ENCODE data around the gene FBXO34.

FBXO34 gene

DNA sequence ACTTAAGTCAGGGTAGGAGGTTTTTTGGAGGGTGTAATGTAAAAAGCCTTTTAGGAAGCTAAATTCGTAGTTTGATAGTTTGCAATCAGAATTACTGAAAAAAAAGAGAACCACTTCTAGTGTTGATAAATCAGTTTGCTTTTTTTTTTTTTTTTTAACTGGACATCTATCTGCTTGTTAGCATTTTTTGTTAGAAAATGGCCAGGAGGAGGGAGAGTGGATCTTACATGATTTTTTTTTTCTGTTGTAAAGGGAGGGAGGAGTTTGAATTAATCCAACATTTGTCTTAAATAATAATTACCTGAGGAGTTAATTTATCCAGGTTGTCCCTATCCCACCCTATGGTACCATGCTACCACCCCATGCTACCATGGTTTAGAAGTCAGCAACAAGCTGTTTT, 1.2 kb downstream of the FBXO34 start:
- DNase-seq (ENCODE audit: low read depth), result no peak

DNA sequence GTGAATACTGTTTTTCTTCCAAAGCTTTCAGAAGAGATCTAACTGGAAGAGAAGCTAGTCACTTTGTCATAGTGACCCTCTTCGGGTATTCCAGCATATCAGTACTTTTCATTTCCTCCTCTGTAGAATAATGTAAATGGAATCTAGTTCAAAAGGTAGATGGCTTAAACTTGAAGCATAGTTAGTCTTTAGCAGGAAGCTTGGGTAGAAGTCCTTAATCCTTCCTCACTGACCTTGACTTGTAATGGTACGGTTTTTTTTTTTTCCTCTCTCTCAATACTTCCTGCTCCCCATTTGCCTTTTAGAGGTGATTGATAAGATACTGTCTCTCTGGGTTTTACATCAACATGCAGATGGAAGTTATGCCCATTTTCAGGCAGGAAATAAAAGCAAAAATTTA, 1.7 kb downstream of the FBXO34 start:
- DNase-seq (ENCODE audit: low read depth), result no peak

DNA sequence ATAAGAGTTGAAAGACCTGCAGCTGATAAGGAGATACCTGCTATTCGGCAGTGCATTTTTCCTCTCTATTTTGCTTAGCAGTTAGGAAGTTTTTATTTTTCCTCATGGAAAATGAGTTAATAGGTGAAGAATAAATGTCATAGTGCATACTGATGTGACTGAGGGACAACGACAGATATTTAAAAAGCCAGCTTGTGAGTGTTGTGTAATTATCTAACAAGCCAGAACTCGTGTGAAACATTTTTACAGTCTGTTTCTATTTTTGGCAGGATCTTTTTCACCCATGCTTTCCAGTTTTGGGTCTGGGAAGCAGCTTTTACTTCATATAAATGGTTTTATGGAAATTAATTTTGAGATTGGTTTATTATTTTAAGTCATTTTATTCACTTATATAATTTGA, 2.9 kb downstream of the FBXO34 start:
- DNase-seq (ENCODE audit: low read depth), result no peak

DNA sequence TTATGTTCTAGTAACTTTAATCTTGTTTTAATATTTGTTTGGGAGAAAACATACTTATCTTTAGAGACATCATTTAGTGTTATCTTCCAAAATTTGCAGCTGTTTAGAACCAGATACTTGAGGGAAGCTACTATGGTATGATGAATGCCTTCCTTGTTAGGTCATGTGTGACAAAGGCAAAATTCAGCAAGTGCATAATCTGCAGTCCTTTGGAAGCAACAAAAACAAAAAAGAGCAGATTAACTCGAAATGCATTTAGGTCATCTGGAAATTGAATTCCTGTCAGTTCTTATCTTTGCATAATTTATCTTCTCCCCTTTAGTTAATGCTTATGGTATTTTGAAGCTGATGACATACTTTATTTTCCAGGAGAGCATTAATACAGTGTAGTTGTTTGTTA, 3.5 kb downstream of the FBXO34 start:
- peak; percentile 15 for DNase-seq (ENCODE audit: low read depth)

DNA sequence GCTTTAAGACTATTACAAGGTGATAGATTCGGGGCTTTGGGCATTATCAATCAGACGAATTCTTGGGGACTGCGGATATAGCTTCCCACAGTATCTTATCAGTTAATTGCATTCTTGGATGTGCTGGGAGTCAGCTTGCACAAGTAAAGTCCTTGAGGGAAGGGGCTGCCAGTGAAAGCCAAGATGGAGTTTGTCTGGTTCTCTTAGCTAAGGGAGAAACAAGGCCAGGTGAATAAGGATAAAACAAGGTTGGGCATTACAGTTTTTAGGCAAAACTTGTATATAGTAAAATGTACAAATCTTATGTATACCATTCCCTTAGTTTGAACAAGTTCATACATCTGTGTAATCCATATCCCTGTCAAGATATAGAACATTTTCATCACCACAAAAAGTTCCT, 5.5 kb downstream of the FBXO34 start:
- DNase-seq (ENCODE audit: low read depth), result no peak

- DNase-seq (ENCODE audit: low read depth), result no peak
Measured at GRCh38 chr14:55277972-55278740, 6.9 kb downstream of the FBXO34 start.

DNA sequence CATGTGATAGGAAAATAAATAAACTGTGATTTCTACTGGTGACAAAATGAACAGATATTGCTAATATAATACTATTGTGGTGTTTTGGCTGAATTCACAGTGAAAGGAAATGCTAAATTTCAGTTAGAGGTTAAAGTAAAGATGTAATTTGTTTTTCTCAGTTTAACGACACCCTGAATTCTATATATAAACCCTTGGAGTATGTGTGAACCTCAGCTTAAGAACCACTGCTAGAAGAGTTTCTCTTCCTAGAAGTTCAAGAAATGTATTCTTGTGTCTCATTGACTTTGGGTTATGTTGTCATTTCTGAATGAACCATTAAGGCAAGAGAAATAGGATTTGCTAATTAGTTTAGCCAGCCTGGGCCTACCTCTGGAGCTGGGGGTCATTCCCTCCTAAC, 8.2 kb downstream of the FBXO34 start:
- no peak for DNase-seq (ENCODE audit: low read depth)

DNA sequence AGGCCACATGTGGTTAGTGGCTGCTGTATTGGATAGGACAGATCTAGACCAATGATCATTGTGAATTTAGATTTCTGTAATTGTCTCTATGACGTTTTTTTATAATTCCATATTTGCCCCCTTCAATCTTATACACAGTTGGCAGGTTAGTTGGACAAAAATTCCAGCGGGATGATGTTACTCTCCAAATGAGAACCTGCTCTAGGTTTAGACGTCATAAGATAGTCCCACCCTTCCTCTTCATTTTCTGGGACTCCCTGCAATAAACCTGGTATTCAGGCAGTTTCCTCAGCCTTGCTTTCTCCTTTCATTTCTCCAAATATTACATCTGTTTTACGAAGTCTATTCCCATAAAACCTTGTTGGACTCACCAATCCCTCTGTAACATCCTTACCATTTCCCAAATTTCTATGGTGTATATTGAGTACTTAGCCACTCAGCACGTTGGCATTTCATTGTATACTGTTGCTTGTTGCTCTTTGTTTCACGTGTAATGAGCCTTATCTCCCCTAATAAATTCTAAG, 10.2 kb downstream of the FBXO34 start:
- DNase-seq (ENCODE audit: low read depth), result no peak

DNA sequence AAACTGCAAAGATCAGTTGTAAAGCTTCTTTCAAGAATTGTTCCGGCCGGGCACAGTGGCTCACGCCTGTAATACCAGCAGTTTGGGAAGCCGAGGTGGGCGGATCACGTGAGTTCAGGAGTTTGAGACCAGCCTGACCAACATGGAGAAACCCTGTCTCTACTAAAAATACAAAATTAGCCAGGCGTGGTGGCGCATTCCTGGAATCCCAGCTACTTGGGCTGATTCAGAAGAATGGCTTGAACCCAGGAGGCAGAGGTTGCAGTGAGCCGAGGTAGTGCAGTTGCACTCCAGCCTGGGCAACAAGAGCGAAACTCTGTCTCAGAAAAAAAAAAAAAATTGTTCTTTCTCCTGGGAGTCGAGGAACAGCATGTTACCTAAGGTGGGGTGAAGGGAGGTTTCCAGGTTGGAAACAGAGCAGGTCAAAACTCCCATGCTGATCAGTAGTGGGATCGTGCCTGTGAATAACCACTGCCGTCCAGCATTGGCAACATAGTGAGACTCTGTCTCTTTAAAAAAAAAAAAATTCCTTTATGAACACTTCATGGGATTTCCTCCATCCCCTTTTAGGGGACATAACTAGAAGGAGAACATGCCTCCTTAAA, 13.9 kb downstream of the FBXO34 start:
- no peak for DNase-seq (ENCODE audit: low read depth)

GRCh38 chr14:55288439-55288838, 17.2 kb downstream of the FBXO34 start:
- no peak for DNase-seq (ENCODE audit: low read depth)

DNA sequence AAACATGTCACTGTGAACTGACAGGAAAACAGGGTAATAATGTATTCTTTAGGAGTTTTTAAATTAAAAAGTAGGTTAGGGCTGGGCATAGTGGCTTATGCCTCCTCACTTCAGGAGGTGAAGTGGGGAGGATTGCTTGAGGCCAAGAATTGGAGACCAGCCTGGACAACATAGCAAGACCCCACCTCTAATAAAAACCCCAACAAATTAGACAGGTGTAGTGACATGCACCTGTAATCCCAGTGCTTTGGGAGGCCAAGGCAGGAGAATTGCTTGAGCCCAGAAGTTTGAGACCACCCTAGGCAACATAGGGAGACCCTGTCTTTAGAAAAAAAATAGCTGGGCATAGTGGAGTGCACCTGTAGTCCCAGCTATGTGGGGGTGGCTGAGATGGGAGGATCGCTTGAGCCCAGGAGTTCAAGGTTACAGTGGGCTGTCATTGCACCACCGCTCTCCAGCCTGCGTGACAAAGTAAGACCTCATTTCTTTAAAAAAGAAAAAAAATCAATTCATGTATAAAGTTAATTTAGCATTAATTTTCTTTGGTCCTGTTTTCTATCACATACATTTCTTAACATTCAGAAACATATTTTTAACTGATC, 20.4 kb downstream of the FBXO34 start:
- DNase-seq (ENCODE audit: low read depth), result no peak

DNA sequence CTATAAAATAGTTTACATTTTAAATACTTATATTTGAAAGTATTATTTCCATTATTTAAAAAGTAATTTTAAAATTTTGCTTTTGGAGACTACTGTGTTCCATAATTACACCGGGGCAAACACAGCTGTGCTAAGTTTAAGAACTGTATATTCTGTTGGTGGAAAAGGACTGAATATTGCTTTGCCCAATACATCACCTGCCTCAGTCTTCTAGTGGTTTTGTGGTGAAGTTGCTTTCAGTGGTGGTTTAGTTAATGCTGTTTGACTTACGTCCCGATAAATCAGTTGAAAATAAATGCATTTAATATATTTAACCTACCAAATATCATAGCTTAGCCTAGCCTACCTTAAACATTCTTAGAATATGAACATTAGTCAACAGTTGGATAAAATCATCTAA, 23.4 kb downstream of the FBXO34 start:
- DNase-seq (ENCODE audit: low read depth), result no peak

- DNase-seq (ENCODE audit: low read depth), result no peak
Measured at GRCh38 chr14:55297611-55298499, 26.6 kb downstream of the FBXO34 start.

DNA sequence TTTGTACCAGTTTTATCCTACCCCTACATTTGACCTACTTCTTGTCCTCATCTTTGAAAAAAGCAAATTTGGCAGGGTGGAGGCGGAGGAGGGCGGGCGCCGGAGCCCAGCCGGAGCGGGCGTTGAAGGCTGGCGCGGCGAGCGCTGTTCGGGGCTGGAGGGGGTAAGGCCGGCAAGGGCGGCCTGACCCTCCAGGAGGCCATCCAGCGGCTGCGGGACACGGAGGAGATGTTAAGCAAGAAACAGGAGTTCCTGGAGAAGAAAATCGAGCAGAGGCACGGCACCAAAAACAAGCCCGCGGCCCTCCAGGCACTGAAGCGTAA, 27.2 kb downstream of the FBXO34 start:
- DNase-seq (ENCODE audit: low read depth), result no peak

GRCh38 chr14:55301437-55302121, 30.4 kb downstream of the FBXO34 start:
- DNase-seq (ENCODE audit: low read depth), result peak; percentile 31

GRCh38 chr14:55302367-55303124, 31.3 kb downstream of the FBXO34 start:
- no peak for DNase-seq (ENCODE audit: low read depth)

DNA sequence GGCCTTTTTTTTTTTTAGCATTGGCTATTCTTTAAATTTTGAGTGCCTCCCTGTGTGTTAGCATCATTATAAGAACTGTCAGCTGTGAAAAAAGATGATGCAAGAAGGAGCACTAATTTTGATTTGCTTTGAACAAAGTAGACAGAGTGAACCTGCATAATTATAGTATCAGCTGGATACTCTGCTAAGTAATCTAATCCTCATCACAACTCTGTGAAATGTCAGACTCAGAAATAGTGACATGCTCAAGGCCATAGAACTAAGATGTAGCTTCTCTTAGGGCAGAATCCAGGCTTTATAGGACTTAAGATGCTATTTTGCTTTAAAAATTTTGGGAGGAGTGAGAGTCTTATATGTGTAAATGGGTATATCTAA, 31.9 kb downstream of the FBXO34 start:
- no peak for DNase-seq (ENCODE audit: low read depth)

DNA sequence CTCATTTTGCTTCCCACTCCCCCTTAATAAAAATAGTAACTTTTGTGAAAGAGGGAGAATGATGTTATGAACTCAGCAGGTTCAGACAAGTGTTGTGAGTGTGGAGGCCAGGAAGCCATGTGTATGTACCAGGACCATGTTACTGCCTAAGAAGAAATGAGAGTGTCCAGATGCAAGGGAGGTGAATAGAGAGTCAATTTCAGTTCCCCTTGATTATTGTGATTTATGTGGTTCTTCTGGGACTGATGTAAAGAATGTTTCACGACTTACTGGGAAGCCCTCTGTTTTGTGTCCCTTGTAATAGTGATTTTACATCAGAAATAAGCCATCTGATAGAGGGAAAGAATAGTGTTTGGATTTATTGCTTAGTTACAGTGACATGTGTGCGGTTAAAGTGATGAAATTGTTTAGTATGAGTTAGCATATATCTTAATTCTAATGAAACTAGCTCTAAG, 32.5 kb downstream of the FBXO34 start:
- DNase-seq (ENCODE audit: low read depth), result peak; percentile 11

DNA sequence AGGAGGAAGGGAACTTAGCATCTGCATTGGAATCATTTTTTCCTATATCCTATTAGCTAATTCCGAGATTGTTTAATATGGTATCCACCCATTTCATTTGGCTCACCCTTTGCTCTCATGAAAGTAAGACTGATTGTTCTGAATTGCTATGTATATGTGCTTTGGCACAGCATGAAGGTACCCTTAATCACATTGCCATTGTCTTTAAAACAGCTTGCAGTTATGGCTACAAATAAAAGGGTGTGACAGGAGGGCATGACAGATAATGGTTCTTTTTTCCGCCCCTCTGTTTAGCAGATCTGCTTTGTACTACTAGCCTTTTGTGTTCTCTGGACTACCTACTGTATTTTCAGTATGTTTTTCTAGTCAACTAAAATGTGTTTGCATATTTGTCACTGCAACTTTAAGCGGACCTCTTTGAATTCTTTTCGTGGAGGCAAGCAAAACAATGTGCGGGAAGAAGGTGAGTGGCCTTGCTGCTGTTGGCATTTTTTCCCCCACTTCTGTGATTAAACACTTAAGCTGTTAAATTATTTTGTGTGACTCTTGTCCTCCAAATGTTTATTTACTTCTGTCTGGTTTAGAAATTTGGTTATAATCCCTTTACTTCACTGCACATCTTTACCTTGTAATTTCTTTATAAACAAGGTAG, 35.8 kb downstream of the FBXO34 start:
- DNase-seq (ENCODE audit: low read depth), result no peak

DNA sequence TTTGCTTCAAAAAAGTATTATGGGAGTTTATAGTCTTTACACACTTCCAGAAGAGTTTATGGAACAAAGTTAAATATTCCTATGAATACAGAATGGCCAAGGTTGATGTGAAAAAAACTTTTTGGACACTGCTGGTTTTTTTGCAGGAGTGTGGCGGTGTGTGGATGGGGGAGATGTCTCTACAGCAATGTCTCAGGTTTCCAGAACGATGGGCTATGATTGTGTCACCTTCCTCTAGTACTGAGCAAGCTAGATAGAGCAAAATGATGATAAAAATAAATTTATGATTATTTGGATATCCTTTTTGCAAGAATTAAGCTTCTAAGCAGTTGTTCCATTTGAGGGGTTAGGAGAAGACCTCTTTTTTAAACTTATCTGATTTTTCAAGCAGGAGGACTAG, 37.9 kb downstream of the FBXO34 start:
- DNase-seq (ENCODE audit: low read depth), result no peak

Measured in fibroblast of gingiva (primary cell).